8988T (cell line): Measurements from ENCODE around the gene PSKH1.
"Not testable (repeated sequence)": the region's sequence is repeated elsewhere in the genome, so short reads cannot be mapped to it uniquely, and the experiment has no call there.

Experiments used
- DNase-seq: peaks from one replicate; pipeline ENCODE4 v3.0.0; 2011

PSKH1 gene

DNA sequence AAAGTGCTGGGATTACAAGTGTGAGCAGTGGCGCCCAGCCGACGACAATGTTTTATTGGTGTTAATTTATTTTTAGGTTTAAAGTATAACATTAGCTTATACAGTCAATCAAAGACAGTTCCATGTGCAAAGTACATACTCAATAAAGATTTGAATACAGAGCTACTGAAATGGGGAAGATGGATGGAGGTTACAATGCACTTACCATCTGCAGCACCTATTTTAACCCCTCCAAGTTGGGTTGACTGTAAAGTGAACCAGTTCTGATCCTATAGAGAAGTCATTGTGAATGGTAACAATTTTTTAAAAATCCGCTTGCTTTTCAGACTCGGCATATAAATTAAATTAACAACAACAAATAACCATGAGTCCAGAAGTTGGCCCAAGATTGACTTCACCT lies 679 bp upstream of the PSKH1 start:
- DNase-seq: no peak

DNA sequence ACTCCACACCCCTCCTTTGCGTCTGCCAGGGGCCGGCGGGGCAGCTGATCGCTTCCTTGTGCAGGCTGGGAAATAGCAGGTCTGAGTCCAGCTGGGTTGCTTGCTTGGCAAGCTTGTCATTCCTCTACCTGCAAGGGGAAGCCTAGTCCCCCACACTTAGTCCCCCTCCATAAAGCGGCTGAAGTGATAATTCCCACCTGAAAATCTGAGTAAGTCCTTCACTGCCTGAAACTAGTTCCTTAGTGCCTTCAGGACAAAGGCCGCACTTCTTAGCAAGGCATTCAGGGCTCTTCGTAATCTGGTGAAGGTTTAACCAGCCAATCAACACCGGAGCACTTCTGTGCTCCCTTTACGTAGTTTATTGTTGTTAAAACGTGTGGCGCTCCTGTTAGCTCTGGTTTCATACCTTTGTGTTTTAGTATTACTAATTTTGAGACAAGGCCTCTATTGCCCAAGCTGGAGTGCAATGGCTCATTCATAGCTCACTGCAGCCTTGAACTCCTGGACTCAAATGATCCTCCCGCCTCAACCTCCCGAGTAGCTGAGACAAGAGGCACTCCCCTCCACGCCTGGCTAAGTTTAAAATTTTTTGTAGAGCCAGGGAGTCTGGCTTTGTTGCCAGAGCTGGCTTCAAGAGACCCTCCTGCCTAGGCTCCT lies 817 bp downstream of the PSKH1 start:
- DNase-seq: no peak

DNA sequence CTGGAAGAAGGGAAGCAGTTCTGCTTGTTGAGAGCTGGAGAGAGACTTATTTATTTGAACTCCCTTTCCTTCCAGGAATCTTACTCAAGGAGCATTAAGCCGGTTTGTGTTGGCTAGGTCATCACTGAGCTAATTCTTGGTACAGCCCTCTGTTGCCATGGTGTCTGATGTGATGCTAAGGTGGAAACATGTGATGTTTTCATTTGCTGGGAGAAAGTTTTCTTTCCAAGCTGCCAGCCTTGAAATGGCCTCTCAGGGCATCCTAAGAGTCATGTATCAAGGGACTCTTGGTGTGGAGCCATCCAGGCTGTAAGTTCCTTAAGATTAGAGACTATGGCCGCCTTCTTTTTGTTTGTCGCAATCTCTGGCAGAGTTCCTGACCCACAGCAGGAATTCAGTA lies 4.2 kb downstream of the PSKH1 start:
- DNase-seq: no peak

DNA sequence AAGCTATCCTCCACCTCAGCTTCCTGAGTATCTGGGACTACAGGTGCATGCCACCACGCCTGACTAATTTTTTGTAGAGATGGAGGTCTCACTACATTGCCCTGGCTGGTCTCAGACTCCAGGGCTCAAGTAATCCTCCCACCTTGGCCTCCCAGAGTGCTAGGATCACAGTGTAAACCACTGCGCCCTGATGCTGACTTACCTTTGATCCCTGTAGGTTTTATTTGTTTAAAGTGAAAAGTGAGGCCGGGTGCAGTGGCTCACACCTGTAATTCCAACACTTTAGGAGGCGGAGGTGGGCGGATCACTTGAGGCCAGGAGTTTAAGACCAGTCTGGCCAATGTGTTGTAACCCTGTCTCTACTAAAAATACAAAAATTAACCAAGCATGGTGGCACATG lies 8.7 kb downstream of the PSKH1 start:
- no peak for DNase-seq

DNA sequence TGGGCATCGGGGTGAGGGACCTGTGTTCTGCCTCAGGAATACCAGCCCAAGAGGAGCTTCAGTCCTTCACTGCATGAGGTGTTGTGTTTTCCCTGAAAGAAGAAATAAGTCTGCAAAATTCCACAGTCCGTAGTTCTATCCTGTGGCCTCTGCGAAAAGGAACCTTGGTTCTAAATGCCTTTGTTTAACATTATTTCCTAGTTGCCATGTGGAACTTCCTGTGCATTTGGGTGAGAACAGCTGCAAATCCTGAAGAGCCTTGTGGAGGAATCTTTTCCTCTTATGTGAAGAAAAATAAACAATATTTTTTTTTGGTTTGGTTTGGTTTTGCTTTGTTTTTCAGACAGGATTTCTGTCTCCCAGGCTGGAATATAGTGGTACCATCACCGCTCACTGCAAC lies 9.8 kb downstream of the PSKH1 start:
- no peak for DNase-seq

DNA sequence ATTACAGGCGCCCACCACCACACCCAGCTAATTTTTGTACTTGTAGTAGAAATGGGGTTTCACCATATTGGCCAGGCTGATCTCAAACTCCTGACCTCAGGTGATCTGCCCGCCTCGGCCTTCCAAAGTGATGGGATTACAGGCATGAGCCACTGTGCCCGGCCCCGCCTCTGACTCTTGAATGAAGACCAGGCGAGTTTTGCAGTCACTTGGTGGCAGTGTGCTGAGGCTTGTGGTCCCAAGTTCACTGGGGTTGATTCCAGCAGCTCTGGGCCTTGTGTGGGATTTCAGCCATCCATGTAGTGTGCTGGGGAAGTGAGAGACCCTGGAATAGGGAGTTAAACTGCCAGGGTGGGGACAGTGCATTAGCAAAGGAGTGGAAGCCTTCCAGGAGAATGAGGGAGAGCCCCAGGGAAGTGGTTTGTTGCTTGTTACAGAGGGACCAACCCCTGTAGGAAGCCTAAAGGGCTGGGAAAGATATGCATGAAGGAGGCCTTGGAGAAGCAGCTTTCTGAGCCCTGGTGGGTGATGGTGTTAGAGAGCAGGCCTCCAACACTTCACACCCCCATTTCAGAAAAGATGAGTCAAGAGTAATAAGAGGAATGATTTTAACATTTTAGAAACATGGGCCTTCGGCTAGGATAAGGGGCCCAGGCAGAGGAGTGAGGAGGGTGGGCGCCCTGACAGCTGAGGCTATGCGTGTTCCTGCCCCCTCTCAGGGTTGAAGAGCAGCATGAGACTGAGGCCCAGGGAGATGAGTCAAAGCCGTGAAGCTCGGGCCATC lies 14.5 kb downstream of the PSKH1 start:
- DNase-seq: no peak

DNA sequence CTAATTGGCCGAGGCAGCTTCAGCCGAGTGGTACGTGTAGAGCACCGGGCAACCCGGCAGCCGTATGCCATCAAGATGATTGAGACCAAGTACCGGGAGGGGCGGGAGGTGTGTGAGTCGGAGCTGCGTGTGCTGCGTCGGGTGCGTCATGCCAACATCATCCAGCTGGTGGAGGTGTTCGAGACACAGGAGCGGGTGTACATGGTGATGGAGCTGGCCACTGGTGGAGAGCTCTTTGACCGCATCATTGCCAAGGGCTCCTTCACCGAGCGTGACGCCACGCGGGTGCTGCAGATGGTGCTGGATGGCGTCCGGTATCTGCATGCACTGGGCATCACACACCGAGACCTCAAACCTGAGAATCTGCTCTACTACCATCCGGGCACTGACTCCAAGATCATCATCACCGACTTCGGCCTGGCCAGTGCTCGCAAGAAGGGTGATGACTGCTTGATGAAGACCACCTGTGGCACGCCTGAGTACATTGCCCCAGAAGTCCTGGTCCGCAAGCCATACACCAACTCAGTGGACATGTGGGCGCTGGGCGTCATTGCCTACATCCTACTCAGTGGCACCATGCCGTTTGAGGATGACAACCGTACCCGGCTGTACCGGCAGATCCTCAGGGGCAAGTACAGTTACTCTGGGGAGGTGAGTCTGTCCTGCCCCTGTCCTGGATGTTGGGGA lies 16.1 kb downstream of the PSKH1 start:
- no peak for DNase-seq

DNA sequence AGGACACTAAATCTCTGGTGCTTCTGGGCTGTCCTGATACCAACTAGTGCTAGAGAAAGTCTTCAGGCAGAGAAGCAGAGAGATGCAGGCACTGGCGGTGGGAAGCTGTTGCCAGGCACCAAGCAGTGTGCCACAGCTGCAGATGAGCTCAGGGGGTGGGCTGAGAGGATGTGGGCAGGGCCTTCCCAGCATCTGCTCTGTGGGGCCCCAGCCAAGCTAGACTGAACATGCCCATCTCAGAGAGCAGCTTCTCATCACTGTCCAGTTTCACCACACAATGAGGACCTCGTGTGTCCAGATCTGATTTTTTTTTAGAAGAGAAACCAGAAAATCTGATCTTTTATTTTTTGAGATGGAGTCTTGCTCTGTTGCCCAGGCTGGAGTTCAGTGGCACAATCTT lies 17.1 kb downstream of the PSKH1 start:
- no peak for DNase-seq

DNA sequence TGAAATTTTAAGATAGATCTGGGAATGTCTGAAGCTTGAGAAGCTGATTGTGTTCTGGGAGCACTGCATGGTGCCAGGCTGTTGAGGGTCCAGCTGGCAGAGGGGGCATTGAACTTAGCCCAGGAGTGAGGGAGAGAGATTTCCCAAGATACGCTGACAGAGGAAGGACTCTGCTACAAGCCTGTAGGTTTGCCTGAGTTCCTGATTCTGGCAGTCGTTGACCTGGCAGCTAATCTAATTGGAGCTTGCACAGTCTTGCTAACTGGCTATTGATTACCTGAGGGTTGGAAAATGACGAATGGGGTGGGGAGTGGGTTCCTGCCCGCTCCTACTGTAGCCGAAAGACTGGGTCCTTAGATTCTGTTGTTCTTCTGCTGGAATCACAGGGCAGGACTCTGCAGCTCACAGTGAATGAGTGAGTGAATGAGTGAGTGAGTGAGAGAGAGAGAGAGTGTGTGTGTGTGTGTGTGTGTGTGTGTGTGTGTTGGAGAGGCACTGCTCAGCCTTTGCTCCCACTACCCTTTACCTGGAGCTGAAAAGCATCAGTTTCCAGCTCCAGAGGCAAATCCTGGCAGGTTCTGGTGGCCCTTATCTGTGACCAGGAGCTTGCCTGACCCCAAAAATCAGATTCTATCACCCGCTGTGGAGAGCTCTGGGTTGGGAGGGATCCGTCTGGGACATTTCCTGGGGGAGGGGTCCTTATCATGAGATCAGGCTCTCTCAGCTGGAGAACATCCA lies 21.9 kb downstream of the PSKH1 start:
- no peak for DNase-seq

DNA sequence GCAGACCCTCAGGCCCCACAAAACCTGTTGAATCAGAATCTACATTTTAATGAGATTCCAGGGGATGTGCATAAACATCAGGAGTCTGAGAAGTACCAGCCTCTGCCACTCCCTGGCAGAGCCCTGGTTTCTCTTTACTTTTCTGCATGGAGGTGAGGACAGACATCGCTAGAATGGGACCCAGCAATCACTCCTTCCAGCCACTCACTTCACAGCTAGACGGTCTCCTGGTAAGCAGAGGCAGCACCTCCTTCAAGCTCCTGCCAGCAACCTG lies 22.4 kb downstream of the PSKH1 start:
- DNase-seq: not testable (repeated sequence)

DNA sequence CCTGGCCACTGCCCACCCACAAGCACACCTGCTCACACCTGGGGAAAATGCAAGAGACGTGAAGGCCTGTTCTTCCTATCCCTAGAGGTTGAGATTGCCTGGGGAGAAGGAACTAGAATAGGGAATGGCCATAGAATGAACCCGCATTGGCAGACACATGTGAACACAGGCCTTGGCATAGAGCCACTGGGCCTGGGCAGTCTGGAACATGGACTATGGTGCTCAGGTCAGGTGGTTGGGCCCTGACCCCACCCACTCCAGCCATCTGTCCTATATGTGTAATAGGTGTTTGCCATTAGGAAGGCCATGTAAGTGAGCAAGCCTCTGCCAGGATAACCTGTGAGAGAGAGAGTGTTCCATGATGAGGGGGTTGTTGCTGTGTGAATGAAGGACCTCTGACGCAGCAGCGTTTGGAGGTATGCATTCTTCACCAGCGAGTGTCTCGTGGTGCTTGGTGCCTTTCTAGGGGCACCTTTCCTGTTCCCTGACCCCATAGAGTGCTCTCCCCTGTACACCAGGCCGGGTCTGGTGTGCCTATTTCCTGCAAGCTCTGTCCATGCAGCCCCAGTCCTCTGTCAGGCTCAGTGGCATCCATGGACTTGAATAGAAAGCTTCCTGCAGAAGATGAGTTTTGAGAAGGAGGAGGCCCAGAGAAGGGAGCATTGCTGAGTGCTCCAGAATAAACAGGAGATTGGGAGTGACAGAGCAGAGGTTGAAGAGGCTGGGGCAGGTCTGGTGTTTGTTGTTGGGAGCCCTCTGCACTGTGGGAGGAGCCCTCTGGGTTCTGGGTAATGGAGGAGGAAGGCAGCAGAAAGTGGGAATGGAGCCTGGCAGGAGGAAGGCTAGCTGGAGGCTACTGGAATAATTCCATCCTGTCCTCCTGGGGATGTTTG lies 23.0 kb downstream of the PSKH1 start:
- no peak for DNase-seq

DNA sequence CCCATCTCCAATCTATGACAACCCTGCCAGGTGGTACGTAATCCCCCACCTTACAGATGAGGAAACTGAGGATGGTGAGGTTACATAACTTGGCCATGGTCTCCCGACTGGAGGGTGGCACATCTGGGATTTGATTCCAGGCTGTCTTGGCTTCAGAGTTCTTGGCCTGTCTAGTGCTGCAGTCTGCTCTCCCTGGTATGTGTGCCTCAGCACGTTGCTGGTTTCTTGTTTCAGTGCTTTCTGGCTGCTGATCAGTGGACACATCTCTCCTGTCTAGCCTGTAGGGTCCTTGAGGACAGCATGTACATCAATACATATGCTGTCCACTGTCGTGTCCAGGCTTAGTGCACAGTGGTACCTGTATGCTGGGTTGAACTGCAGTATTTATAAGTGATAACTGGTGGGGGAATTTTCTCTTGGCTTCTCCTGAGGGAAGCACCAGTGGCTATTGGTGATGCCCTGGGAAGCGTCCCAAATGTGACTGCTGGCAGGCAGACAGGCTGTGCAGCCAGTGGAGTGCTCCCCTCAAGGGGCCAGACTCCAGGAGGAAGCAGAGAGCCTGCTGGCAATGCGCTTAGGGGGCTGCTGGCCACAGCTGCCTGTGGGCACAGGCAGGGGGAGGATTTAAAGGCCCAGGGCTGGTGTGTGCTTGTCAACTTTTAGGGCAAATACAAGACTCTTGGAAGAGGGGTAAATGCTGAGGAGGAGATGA lies 24.2 kb downstream of the PSKH1 start:
- no peak for DNase-seq

DNA sequence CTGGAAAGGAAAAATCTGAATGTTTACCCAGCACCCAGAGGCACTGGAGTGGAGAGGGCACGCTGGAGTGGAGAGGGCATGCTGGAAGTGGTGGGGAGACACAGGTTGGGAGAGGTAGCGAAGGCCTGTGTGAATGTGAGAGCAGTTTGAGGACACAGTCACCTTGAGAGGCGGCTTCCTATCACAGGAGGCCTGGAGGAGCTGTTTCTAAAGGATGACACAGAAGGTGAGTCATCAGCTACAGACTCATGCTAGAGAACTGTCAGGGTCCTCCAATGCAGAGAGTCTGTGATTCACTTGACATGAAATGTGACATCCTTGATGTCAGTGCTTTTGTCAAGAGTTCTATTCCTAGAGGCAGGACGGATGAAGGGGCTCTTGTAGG lies 24.8 kb downstream of the PSKH1 start:
- peak; percentile 95 for DNase-seq

DNA sequence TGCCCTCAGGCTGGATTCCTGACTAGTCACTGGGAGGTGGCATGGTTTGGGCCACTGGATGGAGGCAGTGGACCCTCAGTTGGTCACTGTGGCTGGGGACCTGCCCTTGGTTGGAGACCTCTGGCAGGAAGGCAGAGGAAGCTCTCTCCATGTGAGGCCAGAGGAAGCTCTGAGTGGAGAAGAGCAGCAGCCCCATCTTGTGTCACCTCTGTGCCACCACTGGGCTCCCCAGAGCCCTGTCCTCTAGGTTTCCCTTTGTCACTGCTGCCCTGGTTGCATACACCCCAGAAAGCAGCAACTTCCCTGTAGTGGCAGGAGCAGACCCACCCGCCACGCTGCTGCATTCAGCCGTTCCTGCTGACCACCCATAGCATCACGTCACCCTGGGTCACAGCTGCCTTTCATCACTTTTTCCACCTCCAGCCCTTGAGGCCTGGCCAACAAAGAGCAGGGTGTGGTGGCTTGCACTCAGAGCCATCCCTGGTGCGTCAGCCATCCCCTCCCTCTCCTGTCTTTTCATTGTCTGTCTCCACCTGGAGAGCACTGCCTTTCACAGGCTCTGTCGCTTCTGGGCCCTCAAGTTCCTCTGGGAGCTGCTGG lies 26.7 kb downstream of the PSKH1 start:
- DNase-seq: no peak

DNA sequence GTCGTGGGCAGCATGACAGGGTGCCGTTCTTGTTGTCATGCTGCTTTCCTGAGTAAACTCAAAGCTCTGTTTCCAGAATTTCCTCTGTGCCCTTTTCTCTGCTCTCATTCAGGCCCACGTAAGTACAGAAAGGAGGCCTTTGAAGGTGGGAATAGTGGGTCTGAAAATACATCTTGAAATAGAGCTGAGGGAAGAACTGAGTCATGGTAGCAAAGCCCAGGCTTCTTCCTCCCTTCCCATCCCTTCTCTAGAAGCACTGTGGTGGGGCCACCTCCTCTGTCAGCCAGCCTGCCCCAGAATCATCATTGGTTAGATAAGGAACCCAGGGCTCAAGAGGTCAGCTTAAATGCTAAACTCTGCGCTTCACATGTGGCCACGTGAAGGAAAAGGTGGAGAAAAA lies 29.2 kb downstream of the PSKH1 start:
- no peak for DNase-seq

DNA sequence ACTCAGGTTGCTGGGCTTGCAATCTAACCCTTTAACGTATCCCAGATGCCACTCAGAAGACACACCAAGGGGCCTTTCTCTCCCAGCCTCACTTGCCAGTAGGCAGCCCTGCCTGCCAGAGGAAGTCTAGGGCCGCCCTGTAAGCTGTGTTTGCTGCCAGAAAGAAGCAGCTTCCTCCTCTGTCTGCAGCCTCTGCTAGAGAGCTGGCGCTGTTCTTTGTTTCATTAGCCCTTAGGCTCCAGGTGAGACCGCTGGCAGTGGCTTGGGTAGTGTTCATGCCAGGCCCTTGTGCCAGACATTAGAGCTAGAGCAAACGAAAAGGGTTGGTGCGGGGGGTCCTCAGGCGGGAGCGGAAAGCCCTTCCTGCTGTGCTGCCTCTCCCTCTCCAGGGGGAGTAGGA lies 29.7 kb downstream of the PSKH1 start:
- DNase-seq: no peak

DNA sequence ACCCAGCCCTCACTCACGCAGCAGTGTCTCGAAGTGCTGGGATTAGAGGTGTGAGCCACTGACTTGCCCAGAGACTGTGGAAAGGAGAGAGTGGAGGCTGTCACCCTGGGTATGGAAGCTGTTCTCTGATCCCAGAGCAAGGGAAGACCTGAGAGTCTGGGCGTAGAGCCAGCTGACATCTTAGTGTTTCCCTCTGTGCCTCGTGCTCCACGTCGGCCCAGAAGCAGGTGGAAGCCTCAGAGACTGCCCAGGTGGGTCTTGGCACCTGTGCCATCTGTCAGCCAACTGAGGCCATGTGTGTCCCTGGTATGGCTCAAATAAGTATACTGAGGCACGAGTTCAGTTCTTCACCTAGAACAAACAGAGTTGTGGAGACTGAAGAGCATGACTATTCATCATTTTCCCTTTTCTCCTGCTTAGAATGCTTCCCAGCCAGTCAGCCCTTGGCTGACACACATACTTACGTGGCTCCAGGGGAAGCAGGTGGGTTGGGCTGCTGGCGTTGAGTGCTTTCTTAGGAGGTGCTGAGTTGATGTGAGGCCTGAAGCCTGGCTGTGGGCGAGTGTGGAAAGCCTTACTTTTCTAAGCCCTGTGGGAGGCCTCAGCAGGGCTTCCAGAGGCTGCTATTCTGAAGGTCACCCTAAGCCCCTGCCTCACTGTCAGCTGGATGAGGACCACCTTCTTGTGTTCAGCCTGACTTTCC lies 30.5 kb downstream of the PSKH1 start:
- no peak for DNase-seq

DNA sequence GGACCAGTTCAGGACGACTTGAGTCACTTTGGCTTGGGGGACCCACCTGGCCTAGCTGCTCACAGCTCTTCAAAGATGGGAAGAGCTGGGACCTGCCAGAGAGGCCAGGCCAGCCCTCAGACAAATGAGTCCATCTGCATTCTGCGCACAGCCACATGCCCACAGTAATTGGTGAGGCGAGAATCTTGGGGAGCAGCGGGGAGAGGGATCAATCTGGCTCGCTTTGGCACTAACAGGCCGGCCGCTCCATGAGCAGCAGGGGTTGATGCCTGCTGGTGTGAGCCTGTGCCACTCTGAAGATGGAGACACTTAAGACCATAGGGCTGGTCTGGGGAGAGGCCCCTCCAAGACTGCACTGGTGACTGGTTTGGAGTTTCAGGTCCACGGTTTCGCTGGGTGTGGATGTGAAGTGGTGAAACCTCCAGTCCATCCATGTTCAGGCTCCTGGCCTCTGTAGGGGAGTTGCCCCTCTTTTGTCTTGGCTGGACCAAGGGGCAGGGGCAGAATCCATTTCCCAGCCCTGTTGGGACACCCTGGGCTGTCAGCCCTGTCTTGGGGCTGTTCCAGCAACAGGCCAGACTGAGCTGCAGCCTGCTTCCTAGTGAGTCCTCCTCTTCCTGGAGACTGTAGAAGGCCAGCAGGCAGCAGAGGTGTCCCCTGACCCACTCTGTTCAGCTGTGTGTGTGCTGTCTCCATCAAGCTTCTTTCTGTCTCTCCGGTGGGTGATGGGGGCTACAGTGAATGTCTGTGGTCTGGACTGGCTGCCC lies 31.3 kb downstream of the PSKH1 start:
- DNase-seq: no peak

DNA sequence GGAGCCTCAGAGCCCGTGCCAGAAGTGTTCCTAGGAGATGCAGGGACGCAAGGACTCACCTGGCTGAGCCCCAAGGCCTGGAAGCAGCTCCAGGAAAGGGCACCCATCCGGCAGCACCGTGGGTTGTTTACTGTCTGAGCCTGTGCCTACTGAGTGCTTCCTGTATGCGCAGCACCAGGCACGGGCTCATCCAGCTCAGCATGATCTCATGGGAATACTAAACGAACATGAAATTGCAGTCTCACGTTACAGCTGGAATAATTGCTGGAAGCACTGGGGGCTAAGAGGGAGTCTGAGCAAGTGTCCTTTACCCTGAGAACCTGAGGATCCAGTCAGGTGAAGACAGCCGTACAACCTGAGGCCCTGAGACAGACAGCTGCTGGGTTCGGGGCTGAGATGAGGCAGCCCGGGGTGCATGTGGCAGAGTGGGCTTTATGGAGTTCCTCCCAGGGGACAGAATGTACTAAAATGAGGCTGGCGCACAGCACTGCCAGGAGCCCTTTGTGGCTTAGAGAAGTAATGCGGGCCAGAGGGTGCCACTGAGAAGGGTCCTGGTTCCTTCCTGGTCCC lies 33.2 kb downstream of the PSKH1 start:
- DNase-seq: no peak
